NCI-H748 treated with DMSO at 0.1 percent for 48 hours (cell line): ENCODE results near the gene DCTN2.
"Not testable (repeated sequence)": the region's sequence is repeated elsewhere in the genome, so short reads cannot be mapped to it uniquely, and the experiment has no call there.

Experiments used
- DNase-seq: peaks from one replicate; lab custom pipeline; 2025; lab: John Stamatoyannopoulos, UW

Gene DCTN2

GRCh38 chr12:57515408-57515933, 31.5 kb downstream of the DCTN2 start:
- no peak for DNase-seq

GRCh38 chr12:57514720-57515407, 32.1 kb downstream of the DCTN2 start:
- DNase-seq = no peak

- DNase-seq = not testable (repeated sequence)
These were observed 32.7 kb downstream of the DCTN2 start for GRCh38 chr12:57514246-57514645.

DNA sequence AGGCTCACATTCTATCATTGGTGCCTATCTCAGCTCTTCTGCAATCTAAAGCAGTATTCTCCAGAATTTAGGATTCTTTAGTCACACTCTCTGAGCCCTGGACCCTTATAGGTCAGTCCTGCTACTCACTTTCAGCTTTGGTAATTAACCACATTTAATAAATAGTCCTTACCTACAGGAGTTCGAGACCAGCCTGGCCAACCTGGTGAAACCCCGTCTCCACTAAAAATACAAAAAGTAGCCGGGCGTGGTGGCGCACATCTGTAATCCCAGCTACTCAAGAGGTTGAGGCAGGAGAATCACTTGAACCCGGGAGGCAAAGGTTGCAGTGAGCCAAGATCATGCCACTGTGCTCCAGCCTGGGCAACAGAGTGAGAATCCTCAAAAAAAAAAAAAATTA, 33.3 kb downstream of the DCTN2 start:
- DNase-seq = not testable (repeated sequence)

GRCh38 chr12:57513266-57513665, 33.7 kb downstream of the DCTN2 start:
- no peak for DNase-seq

DNA sequence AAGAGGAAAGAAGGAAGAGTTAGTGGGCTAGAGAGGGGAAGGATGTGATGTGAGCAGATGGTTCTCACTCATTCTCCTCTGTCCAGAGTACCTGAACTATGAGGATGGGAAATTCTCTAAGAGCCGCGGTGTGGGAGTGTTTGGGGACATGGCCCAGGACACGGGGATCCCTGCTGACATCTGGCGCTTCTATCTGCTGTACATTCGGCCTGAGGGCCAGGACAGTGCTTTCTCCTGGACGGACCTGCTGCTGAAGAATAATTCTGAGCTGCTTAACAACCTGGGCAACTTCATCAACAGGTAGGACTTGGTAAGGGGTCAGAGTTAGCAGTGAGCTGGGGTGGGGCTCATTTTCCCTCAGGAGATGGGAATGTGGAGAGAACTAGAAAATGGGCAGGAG, 34.3 kb downstream of the DCTN2 start:
- no peak for DNase-seq

- DNase-seq = no peak
These were observed 35.2 kb downstream of the DCTN2 start for GRCh38 chr12:57511588-57512325.

GRCh38 chr12:57511161-57511560, 35.8 kb downstream of the DCTN2 start:
- no peak for DNase-seq

- DNase-seq = not testable (repeated sequence)
These were observed 39.2 kb downstream of the DCTN2 start for GRCh38 chr12:57507796-57508195.

DNA sequence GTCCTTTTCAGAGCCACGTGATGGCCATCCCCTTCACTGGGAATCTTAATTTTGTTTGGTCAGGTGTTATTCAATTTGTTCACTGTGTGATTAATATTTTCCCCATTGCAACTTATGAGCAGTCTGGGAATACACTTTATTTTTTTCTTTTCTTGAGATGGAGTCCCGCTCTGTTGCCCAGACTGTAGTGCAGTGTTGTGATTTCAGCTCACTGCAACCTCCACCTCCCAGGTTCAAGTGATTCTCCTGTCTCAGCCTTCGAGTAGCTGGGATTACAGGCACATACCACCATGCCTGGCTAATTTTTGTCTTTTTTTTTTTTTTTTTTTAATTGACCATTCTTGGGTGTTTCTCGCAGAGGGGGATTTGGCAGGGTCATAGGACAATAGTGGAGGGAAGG, 40.5 kb downstream of the DCTN2 start:
- DNase-seq = not testable (repeated sequence)

DNA sequence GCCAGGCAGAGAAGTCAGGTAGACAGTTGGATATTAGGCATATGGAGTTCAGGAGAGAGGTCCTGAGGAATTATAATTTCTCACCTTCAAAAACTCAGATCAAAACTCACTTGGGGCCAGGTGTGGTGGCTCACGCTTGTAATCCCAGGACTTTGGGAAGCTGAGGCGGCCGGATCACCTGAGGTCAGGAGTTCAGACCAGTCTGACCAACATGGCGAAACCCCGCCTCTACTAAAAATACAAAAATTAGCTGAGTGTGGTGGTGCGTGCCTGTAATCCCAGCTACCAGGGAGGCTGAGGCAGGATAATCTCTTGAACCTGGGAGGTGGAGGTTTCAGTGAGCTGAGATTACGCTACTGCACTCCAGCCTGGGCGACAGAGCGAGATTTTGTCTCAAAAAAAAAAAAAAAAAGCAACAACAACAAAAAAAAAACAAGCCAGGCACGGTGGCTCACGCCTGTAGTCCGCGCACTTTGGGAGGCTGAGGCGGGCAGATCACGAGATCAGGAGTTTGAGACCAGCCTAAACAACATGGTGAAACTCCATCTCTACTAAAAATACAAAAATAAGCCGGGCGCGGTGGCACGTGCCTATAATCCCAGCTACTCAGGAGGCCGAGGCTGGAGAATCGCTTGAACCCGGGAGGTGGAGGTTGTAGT, 44.6 kb downstream of the DCTN2 start:
- not testable (repeated sequence) for DNase-seq

DNA sequence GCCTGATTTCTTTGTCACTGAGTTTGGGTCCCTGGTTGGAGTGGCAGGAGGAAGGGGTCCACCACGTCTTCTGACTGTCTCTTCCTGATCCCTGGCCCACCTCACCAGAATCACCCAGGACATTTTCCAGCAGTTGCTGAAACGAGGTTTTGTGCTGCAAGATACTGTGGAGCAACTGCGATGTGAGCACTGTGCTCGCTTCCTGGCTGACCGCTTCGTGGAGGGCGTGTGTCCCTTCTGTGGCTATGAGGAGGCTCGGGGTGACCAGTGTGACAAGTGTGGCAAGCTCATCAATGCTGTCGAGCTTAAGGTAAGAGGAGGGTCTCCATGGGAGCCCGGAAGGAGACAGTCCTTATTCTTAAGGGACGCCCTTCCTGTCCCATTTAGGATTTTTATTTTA, 46.8 kb downstream of the DCTN2 start:
- DNase-seq = no peak

DNA sequence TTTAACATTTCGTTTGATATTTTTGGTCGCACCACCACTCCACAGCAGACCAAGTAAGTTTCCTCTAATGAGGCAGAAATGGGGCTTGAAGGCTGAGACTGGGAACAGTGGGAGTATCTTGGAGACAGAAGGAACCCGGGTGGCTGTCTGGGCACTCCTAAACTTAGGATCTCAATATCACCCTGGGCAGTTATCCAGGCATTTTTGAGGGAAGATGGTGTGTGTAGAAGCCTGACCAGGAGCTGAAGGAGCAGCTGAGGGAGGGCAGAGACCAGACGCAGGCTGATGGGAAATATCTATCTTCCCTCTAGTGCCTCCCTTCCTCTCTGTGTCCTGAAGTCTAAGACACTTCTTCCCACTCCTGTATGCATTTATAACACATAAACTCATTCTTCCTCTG, 48.4 kb downstream of the DCTN2 start:
- no peak for DNase-seq

DNA sequence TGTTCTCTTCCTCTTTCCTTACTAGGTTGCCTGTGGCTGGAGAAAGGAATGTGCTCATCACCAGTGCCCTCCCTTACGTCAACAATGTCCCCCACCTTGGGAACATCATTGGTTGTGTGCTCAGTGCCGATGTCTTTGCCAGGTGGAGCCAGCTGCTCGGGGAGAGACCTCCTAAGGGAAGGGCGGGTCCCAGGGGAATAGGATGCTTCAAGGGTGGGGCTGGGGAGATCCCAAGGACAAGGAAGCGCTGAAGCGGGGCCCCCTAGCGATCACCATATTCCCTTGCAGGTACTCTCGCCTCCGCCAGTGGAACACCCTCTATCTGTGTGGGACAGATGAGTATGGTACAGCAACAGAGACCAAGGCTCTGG, 48.9 kb downstream of the DCTN2 start:
- no peak for DNase-seq

- DNase-seq = no peak
These were observed 49.5 kb downstream of the DCTN2 start for GRCh38 chr12:57497223-57498131.

GRCh38 chr12:57496822-57497221, 50.2 kb downstream of the DCTN2 start:
- DNase-seq = no peak

GRCh38 chr12:57495051-57495701, 51.8 kb downstream of the DCTN2 start:
- not testable (repeated sequence) for DNase-seq

DNA sequence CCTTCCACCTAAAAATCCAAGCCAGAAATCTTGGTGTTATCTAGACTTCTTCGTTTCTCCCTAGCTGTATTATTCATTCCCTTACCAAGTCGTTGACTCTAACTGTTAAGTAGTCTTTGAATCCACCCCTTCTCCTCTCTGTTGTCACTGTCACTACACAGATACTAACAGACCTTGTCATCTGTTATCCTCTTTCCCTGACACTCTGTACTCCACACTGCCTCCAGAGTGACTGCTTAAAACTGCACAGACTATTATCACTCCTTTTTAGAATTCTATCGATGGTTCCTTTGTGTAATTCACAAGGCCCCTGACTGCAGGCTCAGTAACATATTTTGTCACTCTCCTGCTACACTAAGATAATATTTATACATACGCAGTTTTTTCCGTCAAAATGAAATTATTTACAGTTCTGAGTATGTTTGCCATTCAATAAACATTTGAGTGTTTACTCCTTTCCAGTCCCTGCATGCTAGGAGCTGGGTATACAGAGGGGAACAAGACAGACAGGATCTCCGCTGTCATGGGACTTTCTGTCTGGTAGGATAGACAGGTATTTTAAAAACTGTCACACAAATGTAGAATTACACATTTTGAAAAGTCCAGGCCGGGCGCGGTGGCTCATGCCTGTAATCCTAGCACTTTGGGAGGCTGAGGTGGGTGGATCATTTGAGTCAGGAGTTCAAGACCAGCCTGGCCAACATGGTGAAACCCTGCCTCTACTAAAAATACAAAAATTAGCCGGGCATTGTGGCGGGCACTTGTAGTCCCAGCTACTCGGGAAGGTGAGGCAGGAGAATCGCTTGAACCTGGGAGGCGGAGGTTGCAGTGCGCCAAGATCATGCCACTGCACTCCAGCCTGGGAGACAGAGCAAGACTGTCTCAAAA, 55.4 kb downstream of the DCTN2 start:
- DNase-seq = no peak

GRCh38 chr12:57490126-57490525, 56.9 kb downstream of the DCTN2 start:
- no peak for DNase-seq

- DNase-seq = no peak
These were observed 57.8 kb downstream of the DCTN2 start for GRCh38 chr12:57489157-57489641.
